22Rv1 (cell line): ENCODE measurements around the gene MAGT1.
"Not testable (repeated sequence)": the region's sequence is repeated elsewhere in the genome, so short reads cannot be mapped to it uniquely, and the experiment has no call there.

Experiments
- H3K27ac ChIP-seq: fragments of 450-650 bp; 2 replicates; pipeline ENCODE4 v1.5.1; 2017
- ZFX ChIP-seq: fragments of 450-650 bp; IDR thresholded peaks from 2 replicates; pipeline ENCODE4 v1.6.1; 2017; ENCODE audit warnings: antibody characterized with exemption, borderline replicate concordance
- TF ChIP-seq, protein P1 (sequence below): fragments of 450-650 bp; IDR thresholded peaks from 2 replicates; pipeline ENCODE4 v1.5.1; 2017; ENCODE audit warnings: mild to moderate bottlenecking

MAGT1 gene

GRCh38 chrX:77925764-77926163 is 30.5 kb upstream of the MAGT1 start:
- TF ChIP-seq ZFX = no peak
- TF ChIP-seq, protein P1, sequence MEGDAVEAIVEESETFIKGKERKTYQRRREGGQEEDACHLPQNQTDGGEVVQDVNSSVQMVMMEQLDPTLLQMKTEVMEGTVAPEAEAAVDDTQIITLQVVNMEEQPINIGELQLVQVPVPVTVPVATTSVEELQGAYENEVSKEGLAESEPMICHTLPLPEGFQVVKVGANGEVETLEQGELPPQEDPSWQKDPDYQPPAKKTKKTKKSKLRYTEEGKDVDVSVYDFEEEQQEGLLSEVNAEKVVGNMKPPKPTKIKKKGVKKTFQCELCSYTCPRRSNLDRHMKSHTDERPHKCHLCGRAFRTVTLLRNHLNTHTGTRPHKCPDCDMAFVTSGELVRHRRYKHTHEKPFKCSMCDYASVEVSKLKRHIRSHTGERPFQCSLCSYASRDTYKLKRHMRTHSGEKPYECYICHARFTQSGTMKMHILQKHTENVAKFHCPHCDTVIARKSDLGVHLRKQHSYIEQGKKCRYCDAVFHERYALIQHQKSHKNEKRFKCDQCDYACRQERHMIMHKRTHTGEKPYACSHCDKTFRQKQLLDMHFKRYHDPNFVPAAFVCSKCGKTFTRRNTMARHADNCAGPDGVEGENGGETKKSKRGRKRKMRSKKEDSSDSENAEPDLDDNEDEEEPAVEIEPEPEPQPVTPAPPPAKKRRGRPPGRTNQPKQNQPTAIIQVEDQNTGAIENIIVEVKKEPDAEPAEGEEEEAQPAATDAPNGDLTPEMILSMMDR = no peak

GRCh38 chrX:77924320-77924859 is 29.2 kb upstream of the MAGT1 start:
- TF ChIP-seq, protein P1 = no peak
- TF ChIP-seq ZFX = no peak

More at GRCh38 chrX:77925764-77926163, 30.5 kb upstream of the MAGT1 start:
- no peak overlapping the region for H3K27ac ChIP-seq

GRCh38 chrX:77922787-77923186 is 27.6 kb upstream of the MAGT1 start:
- TF ChIP-seq, protein P1 = no peak
- no peak for TF ChIP-seq ZFX

More at GRCh38 chrX:77924320-77924859, 29.2 kb upstream of the MAGT1 start:
- no peak overlapping the region for H3K27ac ChIP-seq

DNA sequence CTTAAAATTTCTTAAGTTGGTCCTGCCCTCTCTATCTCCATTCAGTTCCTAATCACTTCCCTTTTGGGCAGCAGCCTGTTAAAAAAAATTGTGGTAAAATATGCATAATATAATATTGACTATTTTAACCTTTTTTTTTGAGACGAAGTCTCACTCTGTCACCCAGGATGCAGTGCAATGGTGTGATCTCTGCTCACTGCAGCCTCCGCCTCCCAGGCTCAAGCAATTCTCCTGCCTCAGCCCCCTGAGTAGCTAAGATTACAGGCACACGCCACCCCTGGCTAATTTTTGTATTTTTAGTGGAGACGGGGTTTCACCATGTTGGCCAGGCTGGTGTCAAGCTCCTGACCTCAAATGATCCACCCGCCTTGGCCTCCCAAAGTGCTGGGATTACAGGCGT is 24.1 kb upstream of the MAGT1 start:
- H3K27ac ChIP-seq = not testable (repeated sequence)

More at GRCh38 chrX:77922787-77923186, 27.6 kb upstream of the MAGT1 start:
- H3K27ac ChIP-seq = no peak overlapping the region

DNA sequence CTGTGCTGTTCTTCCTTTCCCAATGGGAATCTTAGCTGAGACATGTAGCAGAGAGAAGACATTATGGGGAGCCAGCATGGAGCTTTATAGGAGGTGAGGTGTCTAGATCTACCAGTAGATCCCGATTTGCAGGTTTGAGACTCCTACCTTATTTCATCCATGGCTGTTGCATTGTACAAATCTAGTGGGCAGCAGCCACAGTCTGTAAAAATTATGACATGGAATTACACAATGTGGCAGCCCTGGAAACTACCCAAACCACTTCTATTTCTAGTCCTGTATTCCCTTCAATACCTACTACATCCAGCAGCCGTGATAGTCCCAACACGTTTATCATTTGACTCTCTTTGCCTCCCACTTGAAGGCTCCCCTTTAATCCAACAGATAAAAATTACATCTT is 23.3 kb upstream of the MAGT1 start:
- H3K27ac ChIP-seq = no peak overlapping the region
- TF ChIP-seq, protein P1 = no peak

GRCh38 chrX:77917294-77917933 is 22.2 kb upstream of the MAGT1 start:
- TF ChIP-seq, protein P1 = no peak
- no peak for TF ChIP-seq ZFX
- H3K27ac ChIP-seq = no peak overlapping the region

- H3K27ac ChIP-seq = peak within 1 kb of the TSS; percentile 71
- TF ChIP-seq ZFX = no peak
- TF ChIP-seq, protein P1 = peak; percentile 50
Measured at GRCh38 chrX:77910108-77910840, 15.0 kb upstream of the MAGT1 start, which contains the start of gene ATP7A. Gene ATP7A (plus strand): TSS chrX:77910693. CDS start chrX:77971642, 60,949 bp downstream.
